Keratinocyte (primary cell): ENCODE measurements around the gene UFD1. TPM values are rescaled to one million over a fixed set of nuclear protein-coding genes. Genes with fewer than 3 reads are reported as not detected.
"Not testable (repeated sequence)": the region's sequence is repeated elsewhere in the genome, so short reads cannot be mapped to it uniquely, and the experiment has no call there.

ENCODE experiments used
- DNase-seq: peaks from one replicate; pipeline ENCODE4 v3.0.0-alpha.2; 2011; ENCODE audit warnings: low read depth, missing footprints, low spot score
- FAIRE-seq: peaks from 2 replicates; lab custom pipeline; 2011; peaks lifted over from hg19 to GRCh38; lab: Jason Lieb, UNC
- H2AFZ ChIP-seq: 2 replicates; pipeline ENCODE4 v1.6.0; 2012; ENCODE audit warnings: low read length, control low read depth, inconsistent platforms; ENCODE audit not compliant: control insufficient read depth
- H3K27ac ChIP-seq: 2 replicates; pipeline ENCODE4 v1.5.1; 2011; ENCODE audit warnings: low read length; ENCODE audit not compliant: control insufficient read depth, insufficient read depth
- H3K27me3 ChIP-seq: 3 replicates; pipeline ENCODE4 v1.6.0; 2011; ENCODE audit warnings: low read length; ENCODE audit not compliant: control insufficient read depth, insufficient read depth; ENCODE audit errors: extremely low read depth
- H3K36me3 ChIP-seq, 2 experiments: 2 replicates in 1 of 2; 3 replicates in 1 of 2; pipeline ENCODE4 v1.5.1; 2011; ENCODE audit warnings: low read length in 2 of 2, mild to moderate bottlenecking in 1 of 2; ENCODE audit not compliant: control insufficient read depth in 2 of 2, insufficient read depth in 2 of 2; ENCODE audit errors: extremely low read depth in 1 of 2
- H3K4me1 ChIP-seq: 3 replicates; pipeline ENCODE4 v1.5.1; 2011; ENCODE audit warnings: low read length; ENCODE audit not compliant: control insufficient read depth, insufficient read depth; ENCODE audit errors: extremely low read depth
- H3K4me2 ChIP-seq: 3 replicates; pipeline ENCODE4 v1.6.0; 2011; ENCODE audit warnings: low read depth, low read length; ENCODE audit not compliant: control insufficient read depth, insufficient read depth; ENCODE audit errors: extremely low read depth
- H3K4me3 ChIP-seq, 3 experiments: fragments of 200-600 bp in 1 of 3; sonication (generic) in 1 of 3; 2 replicates in 2 of 3; 3 replicates in 1 of 3; pipeline ENCODE4 v1.5.1; 2011 to 2016; ENCODE audit warnings: low read length in 3 of 3, mild to moderate bottlenecking in 3 of 3, control low read depth in 2 of 3, inconsistent platforms in 1 of 3, low read depth in 1 of 3, mixed read lengths in 1 of 3, mixed run types in 1 of 3, moderate library complexity in 1 of 3; ENCODE audit not compliant: control insufficient read depth in 2 of 3, insufficient read depth in 2 of 3; ENCODE audit errors: extremely low read depth in 1 of 3
- H3K79me2 ChIP-seq: 2 replicates; pipeline ENCODE4 v1.6.0; 2012; ENCODE audit warnings: low read length; ENCODE audit not compliant: control insufficient read depth, insufficient read depth
- H3K9ac ChIP-seq: 3 replicates; pipeline ENCODE4 v1.6.0; 2011; ENCODE audit warnings: low read length; ENCODE audit not compliant: control insufficient read depth, insufficient read depth; ENCODE audit errors: extremely low read depth
- H3K9me1 ChIP-seq: 3 replicates; pipeline ENCODE4 v1.6.0; 2011; ENCODE audit warnings: low read length; ENCODE audit not compliant: control insufficient read depth, insufficient read depth; ENCODE audit errors: extremely low read depth
- H3K9me3 ChIP-seq: 2 replicates; pipeline ENCODE4 v1.5.1; 2012; ENCODE audit warnings: low read depth, low read length; ENCODE audit not compliant: control insufficient read depth
- H4K20me1 ChIP-seq: 3 replicates; pipeline ENCODE4 v1.6.0; 2011; ENCODE audit warnings: low read length; ENCODE audit not compliant: control insufficient read depth, insufficient read depth; ENCODE audit errors: extremely low read depth
- CTCF ChIP-seq, 3 experiments: IDR thresholded peaks in 1 of 3; conservative IDR thresholded peaks in 1 of 3; optimal IDR thresholded peaks in 1 of 3; 2 replicates in 2 of 3; 3 replicates in 1 of 3; pipeline versions ENCODE3 to v1.5.1; 2011; ENCODE audit warnings: low read length in 3 of 3, mild to moderate bottlenecking in 3 of 3, moderate library complexity in 2 of 3, control low read depth in 1 of 3, inconsistent platforms in 1 of 3; ENCODE audit not compliant: insufficient read depth in 2 of 3; ENCODE audit errors: extremely low read depth in 1 of 3
- EZH2 ChIP-seq: IDR thresholded peaks from one replicate; pipeline ENCODE4 v1.6.1; 2012; ENCODE audit warnings: inconsistent platforms, mild to moderate bottlenecking, low read length, moderate library complexity
- dilution Hi-C: fragments of 300-500 bp; cut with MboI; formaldehyde crosslinking; loops from one replicate; pipeline ENCODE4 v1.7.0; 2020; ENCODE audit warnings: low sequenced_read_pairs; ENCODE audit not compliant: extremely low pct_ligation_motif_present
- polyA plus RNA-seq, 5 experiments: library from polyadenylated mRNA; depleted of rRNA in 3 of 5; stranded (reverse) in 3 of 5; stranded (forward) in 1 of 5; unstranded in 1 of 5; fragments of >200 nt; gene quantifications; 1 replicate in 1 of 5; 2 replicates in 3 of 5; 3 replicates in 1 of 5; pipeline versions ENCODE4 v1.2.1 to v1.2.3, GENCODE V29; 2011 to 2012; ENCODE audit warnings: missing spikeins in 2 of 5, low read depth in 1 of 5, low replicate concordance in 1 of 5

Gene UFD1
- polyA plus RNA-seq, 1 donor (not counting 4 experiments of a cell fraction or from before 2014, with no cell fraction given) = 145 TPM

GRCh38 chr22:19446603-19447329 lies 32.2 kb downstream of the UFD1 start:
- dilution Hi-C loops = no loop called here
- peaks cover 43% of the 10 kb centered on the region for H3K79me2 ChIP-seq

GRCh38 chr22:19445279-19445982 lies 33.6 kb downstream of the UFD1 start:
- H3K27me3 ChIP-seq, H3K4me2 ChIP-seq, DNase-seq, H3K4me1 ChIP-seq, H3K9me3 ChIP-seq, H4K20me1 ChIP-seq, FAIRE-seq, H3K27ac ChIP-seq, H2AFZ ChIP-seq, dilution Hi-C loops, H3K9ac ChIP-seq, H3K9me1 ChIP-seq, H3K4me3 ChIP-seq: not testable (repeated sequence)
- Histone ChIP-seq H3K36me3 (peaks cover 3 to 14% of the 10 kb centered on the region in 2 experiments), H3K79me2 (peaks cover 49% of the 10 kb centered on the region)

More at GRCh38 chr22:19446603-19447329, 32.2 kb downstream of the UFD1 start:
- peak overlapping the region; percentile 29 for H2AFZ ChIP-seq
- DNase-seq = no peak
- TF ChIP-seq EZH2 (no peak), CTCF (optimal IDR thresholded peaks at IDR 0.05 in 1 of 3, IDR thresholded peaks at IDR 0.05 in 1 of 3, conservative IDR thresholded peaks at IDR 0.05 in 1 of 3; ENCODE audit: extremely low read depth in 1 of 3, insufficient read depth in 2 of 3, low read length in 3 of 3) (no peak)
- peak overlapping the region; percentile 64 for H3K4me2 ChIP-seq
- H3K36me3 ChIP-seq = peaks cover 7 to 18% of the 10 kb centered on the region in 2 experiments
- FAIRE-seq = no peak
- peak overlapping the region; percentile 79 for H3K27ac ChIP-seq
- peak overlapping the region; percentile 75 for H3K9ac ChIP-seq
- peak overlapping the region; percentile 69 to 76 (median 70) for H3K4me3 ChIP-seq
- peaks cover 2% of the 10 kb centered on the region for H4K20me1 ChIP-seq
- no peaks in the 10 kb centered on the region for H3K9me1 ChIP-seq
- no peaks in the 10 kb centered on the region for H3K9me3 ChIP-seq
- peaks cover 6% of the 10 kb centered on the region for H3K4me1 ChIP-seq
- no peaks in the 10 kb centered on the region for H3K27me3 ChIP-seq
